Smooth muscle cell of the coronary artery (primary cell): Measurements from ENCODE around the gene KLHL26. TPM values are rescaled to one million over a fixed set of nuclear protein-coding genes. Genes with fewer than 3 reads are reported as not detected.

Source experiments
- total RNA-seq: library from RNA; depleted of rRNA; stranded (reverse); fragments of >200 nt; gene quantifications from 2 replicates; pipeline ENCODE4 v1.2.3, GENCODE V29; 2014; ENCODE audit warnings: low replicate concordance

Gene KLHL26
- 10.2 and 19.4 TPM in 2 replicates for total RNA-seq

GRCh38 chr19:18636969-18637629 is at the start of gene KLHL26:
Gene KLHL26, plus strand, starts transcription at chr19:18637028. Its CDS starts 27 bp downstream, at chr19:18637055.

GRCh38 chr19:18588611-18589379 is 48.0 kb upstream of the KLHL26 start, which contains the start of gene REX1BD:
Gene REX1BD, plus strand, starts transcription at chr19:18588798. Its CDS starts 4 bp downstream, at chr19:18588802.

GRCh38 chr19:18606281-18607225 is 30.3 kb upstream of the KLHL26 start, which contains the start of gene CRLF1:
Gene CRLF1, minus strand, starts transcription at chr19:18606799. Its CDS starts 143 bp downstream, at chr19:18606656.

GRCh38 chr19:18612772-18613588 is 23.8 kb upstream of the KLHL26 start, which contains the start of gene TMEM59L:
Gene TMEM59L, plus strand, starts transcription at chr19:18612870. Its CDS starts 89 bp downstream, at chr19:18612959.

GRCh38 chr19:18683109-18683957 is 46.5 kb downstream of the KLHL26 start, which contains the start of gene CRTC1:
Gene CRTC1, plus strand, starts transcription at chr19:18683680. Its CDS starts 23 bp downstream, at chr19:18683703.

Other genes with a start within 250 kb of the KLHL26 start
- under 0.01 TPM in 1 of 2 replicates, not detected in the other for gene LRRC25, start 239.4 kb upstream of the KLHL26 start, total RNA-seq
- 36.4 and 41.5 TPM in 2 replicates for gene SSBP4, start 217.6 kb upstream of the KLHL26 start, total RNA-seq
- gene ISYNA1, start 198.9 kb upstream of the KLHL26 start, total RNA-seq = 5.6 and 36.9 TPM in 2 replicates
- gene ELL, start 115.0 kb upstream of the KLHL26 start, total RNA-seq = 11.6 and 18.1 TPM in 2 replicates
- gene FKBP8, start 93.5 kb upstream of the KLHL26 start, total RNA-seq = 236 and 376 TPM in 2 replicates
- gene KXD1, start 79.2 kb upstream of the KLHL26 start, total RNA-seq = 44.7 and 69.2 TPM in 2 replicates
- gene UBA52, start 65.2 kb upstream of the KLHL26 start, total RNA-seq = 1,109 and 1,287 TPM in 2 replicates
- 58.5 and 69.9 TPM in 2 replicates for gene REX1BD, start 48.2 kb upstream of the KLHL26 start, total RNA-seq
- gene CRLF1, start 30.2 kb upstream of the KLHL26 start, total RNA-seq = 13.8 and 14.7 TPM in 2 replicates
- gene TMEM59L, start 24.2 kb upstream of the KLHL26 start, total RNA-seq = 0.23 and 0.98 TPM in 2 replicates
- gene CRTC1, start 46.7 kb downstream of the KLHL26 start, total RNA-seq = 1.1 and 1.7 TPM in 2 replicates
- 0.23 and 2.0 TPM in 2 replicates for gene COMP, start 154.3 kb downstream of the KLHL26 start, total RNA-seq
- gene UPF1, start 194.9 kb downstream of the KLHL26 start, total RNA-seq = 59.2 and 62.8 TPM in 2 replicates